ENCODE measurements around the gene ZNF24. TPM values are rescaled to one million over a fixed set of nuclear protein-coding genes. Genes with fewer than 3 reads are reported as not detected.
A peak's percentile ranks its signal among the peaks of the same experiment; 100 is the strongest.

The ZNF24 gene
- total RNA-seq, 2 experiments from 2014 or later = 40.6 to 48.6 TPM

GRCh38 chr18:35289293-35289692 lies 54.9 kb downstream of the ZNF24 start:
- CTCF ChIA-PET = interaction anchor here (0.6 to 1.4 kb wide), 5 partner anchors 10 to 97 kb away, joined by 3 to 4 read pairs (median 3); no protein-coding TSS in a partner anchor
- intact Hi-C loops (cut with micrococcal nuclease) = no loop called here
- POLR2A ChIA-PET = interaction anchor here (1.0 to 3.3 kb wide), 5 partner anchors 11 to 55 kb away, joined by 3 to 15 read pairs (median 7); partner anchors contain the start of genes ZNF24 and ZNF397

GRCh38 chr18:35284841-35285240 lies 59.4 kb downstream of the ZNF24 start:
- H3K27me3 Mint-ChIP-seq = no peaks in the 10 kb centered on the region
- peaks cover 5% of the 10 kb centered on the region for H3K9me3 Mint-ChIP-seq
- no peak overlapping the region for H3K27ac Mint-ChIP-seq
- peaks cover 21% of the 10 kb centered on the region for H3K36me3 Mint-ChIP-seq
- no peak overlapping the region for H3K4me3 Mint-ChIP-seq
- intact Hi-C loops (cut with micrococcal nuclease) = no loop called here
- ChIA-PET POLR2A (no interaction called here), CTCF (no interaction called here)
- peaks cover 22% of the 10 kb centered on the region for H3K4me1 Mint-ChIP-seq (ENCODE audit: low read depth)
- DNase-seq = no peak

More at GRCh38 chr18:35289293-35289692, 54.9 kb downstream of the ZNF24 start:
- H3K27me3 Mint-ChIP-seq = no peaks in the 10 kb centered on the region
- peaks cover 5% of the 10 kb centered on the region for H3K9me3 Mint-ChIP-seq
- no peak for DNase-seq
- peaks cover 25% of the 10 kb centered on the region for H3K36me3 Mint-ChIP-seq
- peak overlapping the region; percentile 93 for H3K27ac Mint-ChIP-seq
- H3K4me1 Mint-ChIP-seq (ENCODE audit: low read depth) = peaks cover 37% of the 10 kb centered on the region
- peak overlapping the region; percentile 98 for H3K4me3 Mint-ChIP-seq

GRCh38 chr18:35283923-35284794 lies 60.1 kb downstream of the ZNF24 start:
- peaks cover 5% of the 10 kb centered on the region for H3K9me3 Mint-ChIP-seq
- CTCF ChIA-PET = no interaction called here
- peaks cover 18% of the 10 kb centered on the region for H3K4me1 Mint-ChIP-seq (ENCODE audit: low read depth)
- no peak overlapping the region for H3K27ac Mint-ChIP-seq
- H3K4me3 Mint-ChIP-seq = no peak overlapping the region
- H3K36me3 Mint-ChIP-seq = peaks cover 18% of the 10 kb centered on the region
- DNase-seq = no peak
- H3K27me3 Mint-ChIP-seq = no peaks in the 10 kb centered on the region
- intact Hi-C loops (cut with micrococcal nuclease) = no loop called here
- POLR2A ChIA-PET = no interaction called here

GRCh38 chr18:35282353-35282752 lies 61.9 kb downstream of the ZNF24 start:
- no peak for DNase-seq
- no peaks in the 10 kb centered on the region for H3K27me3 Mint-ChIP-seq
- peaks cover 5% of the 10 kb centered on the region for H3K9me3 Mint-ChIP-seq
- H3K4me1 Mint-ChIP-seq (ENCODE audit: low read depth) = peaks cover 12% of the 10 kb centered on the region
- H3K27ac Mint-ChIP-seq = no peak overlapping the region
- CTCF ChIA-PET = no interaction called here
- H3K4me3 Mint-ChIP-seq = no peak overlapping the region
- POLR2A ChIA-PET = no interaction called here
- peaks cover 18% of the 10 kb centered on the region for H3K36me3 Mint-ChIP-seq
- intact Hi-C loops (cut with micrococcal nuclease) = no loop called here

Other genes with a start within 250 kb of the ZNF24 start
- 10 to 100 TPM; 19.2 to 19.6 TPM for gene ZNF397, start 103.4 kb downstream of the ZNF24 start, total RNA-seq
- 10 to 100 TPM; 17.9 to 19.6 TPM for gene ZSCAN30, start 54.2 kb downstream of the ZNF24 start, total RNA-seq
- 1 to 10 TPM in 1 of 2 experiments, under 1 TPM in 1; 0.93 to 1.6 TPM for gene ZNF396, start 32.9 kb upstream of the ZNF24 start, total RNA-seq
- gene INO80C, start 153.5 kb upstream of the ZNF24 start, total RNA-seq = 10 to 100 TPM; 25.3 to 28.5 TPM
- 10 to 100 TPM; 37.2 to 38.2 TPM for gene GALNT1, start 237.3 kb upstream of the ZNF24 start, total RNA-seq